Measurements from ENCODE around the gene DHPS.

Gene DHPS

DNA sequence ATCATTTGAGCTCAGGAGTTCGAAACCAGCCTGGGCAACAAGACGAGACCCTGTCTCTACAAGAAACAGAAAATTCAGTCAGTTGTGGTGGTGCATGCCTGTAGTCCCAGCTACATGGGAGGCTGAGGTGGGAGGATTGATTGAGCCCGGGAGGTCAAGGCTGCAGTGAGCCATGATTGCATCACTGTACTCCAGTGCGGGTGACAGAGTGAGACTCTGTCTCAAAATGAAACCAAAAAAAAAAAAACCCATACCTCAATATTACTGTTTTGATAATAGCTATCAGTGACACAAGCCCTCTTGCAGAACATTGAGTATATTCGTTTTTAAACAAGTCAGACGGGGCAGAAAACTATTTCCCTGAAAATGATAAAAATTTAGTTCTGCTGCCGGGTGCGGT, 54.7 kb downstream of the DHPS start:
- no peak overlapping the region for H3K27ac ChIP-seq (replicated peaks)

More for the DNA sequence above, 54.7 kb downstream of the DHPS start:
- no peak for DNase-seq (ENCODE audit: low read depth in 1 of 2, low spot score in 1 of 2)
- no peak overlapping the region for H3K4me3 ChIP-seq (replicated peaks; ENCODE audit: insufficient read depth, low read length)
- no peaks in the 10 kb centered on the region for H3K27me3 ChIP-seq (ENCODE audit: insufficient read depth, poor library complexity, severe bottlenecking)
- TF ChIP-seq, protein P1, sequence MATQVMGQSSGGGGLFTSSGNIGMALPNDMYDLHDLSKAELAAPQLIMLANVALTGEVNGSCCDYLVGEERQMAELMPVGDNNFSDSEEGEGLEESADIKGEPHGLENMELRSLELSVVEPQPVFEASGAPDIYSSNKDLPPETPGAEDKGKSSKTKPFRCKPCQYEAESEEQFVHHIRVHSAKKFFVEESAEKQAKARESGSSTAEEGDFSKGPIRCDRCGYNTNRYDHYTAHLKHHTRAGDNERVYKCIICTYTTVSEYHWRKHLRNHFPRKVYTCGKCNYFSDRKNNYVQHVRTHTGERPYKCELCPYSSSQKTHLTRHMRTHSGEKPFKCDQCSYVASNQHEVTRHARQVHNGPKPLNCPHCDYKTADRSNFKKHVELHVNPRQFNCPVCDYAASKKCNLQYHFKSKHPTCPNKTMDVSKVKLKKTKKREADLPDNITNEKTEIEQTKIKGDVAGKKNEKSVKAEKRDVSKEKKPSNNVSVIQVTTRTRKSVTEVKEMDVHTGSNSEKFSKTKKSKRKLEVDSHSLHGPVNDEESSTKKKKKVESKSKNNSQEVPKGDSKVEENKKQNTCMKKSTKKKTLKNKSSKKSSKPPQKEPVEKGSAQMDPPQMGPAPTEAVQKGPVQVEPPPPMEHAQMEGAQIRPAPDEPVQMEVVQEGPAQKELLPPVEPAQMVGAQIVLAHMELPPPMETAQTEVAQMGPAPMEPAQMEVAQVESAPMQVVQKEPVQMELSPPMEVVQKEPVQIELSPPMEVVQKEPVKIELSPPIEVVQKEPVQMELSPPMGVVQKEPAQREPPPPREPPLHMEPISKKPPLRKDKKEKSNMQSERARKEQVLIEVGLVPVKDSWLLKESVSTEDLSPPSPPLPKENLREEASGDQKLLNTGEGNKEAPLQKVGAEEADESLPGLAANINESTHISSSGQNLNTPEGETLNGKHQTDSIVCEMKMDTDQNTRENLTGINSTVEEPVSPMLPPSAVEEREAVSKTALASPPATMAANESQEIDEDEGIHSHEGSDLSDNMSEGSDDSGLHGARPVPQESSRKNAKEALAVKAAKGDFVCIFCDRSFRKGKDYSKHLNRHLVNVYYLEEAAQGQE (IDR thresholded peaks at IDR 0.05; ENCODE audit: insufficient replicate concordance, low read depth) = no peak
- TF ChIP-seq SPI1 (IDR thresholded peaks at IDR 0.05; ENCODE audit: borderline replicate concordance, low read depth) (no peak), GABPA (IDR thresholded peaks at IDR 0.05; ENCODE audit: low read depth) (no peak), POLR2AphosphoS5 (IDR thresholded peaks at IDR 0.05; ENCODE audit: low read depth) (no peak)
- TF ChIP-seq, protein P2, sequence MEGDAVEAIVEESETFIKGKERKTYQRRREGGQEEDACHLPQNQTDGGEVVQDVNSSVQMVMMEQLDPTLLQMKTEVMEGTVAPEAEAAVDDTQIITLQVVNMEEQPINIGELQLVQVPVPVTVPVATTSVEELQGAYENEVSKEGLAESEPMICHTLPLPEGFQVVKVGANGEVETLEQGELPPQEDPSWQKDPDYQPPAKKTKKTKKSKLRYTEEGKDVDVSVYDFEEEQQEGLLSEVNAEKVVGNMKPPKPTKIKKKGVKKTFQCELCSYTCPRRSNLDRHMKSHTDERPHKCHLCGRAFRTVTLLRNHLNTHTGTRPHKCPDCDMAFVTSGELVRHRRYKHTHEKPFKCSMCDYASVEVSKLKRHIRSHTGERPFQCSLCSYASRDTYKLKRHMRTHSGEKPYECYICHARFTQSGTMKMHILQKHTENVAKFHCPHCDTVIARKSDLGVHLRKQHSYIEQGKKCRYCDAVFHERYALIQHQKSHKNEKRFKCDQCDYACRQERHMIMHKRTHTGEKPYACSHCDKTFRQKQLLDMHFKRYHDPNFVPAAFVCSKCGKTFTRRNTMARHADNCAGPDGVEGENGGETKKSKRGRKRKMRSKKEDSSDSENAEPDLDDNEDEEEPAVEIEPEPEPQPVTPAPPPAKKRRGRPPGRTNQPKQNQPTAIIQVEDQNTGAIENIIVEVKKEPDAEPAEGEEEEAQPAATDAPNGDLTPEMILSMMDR (IDR thresholded peaks at IDR 0.05; ENCODE audit: insufficient read depth, low read length) = no peak
